SKM-1 treated with dmso at 0.1 percent for 144 hours (cell line): Measurements from ENCODE around the gene CCDC136.

Source experiments
- DNase-seq: peaks from one replicate; lab custom pipeline; 2025; ENCODE audit not compliant: unreplicated experiment; lab: John Stamatoyannopoulos, UW

The CCDC136 gene

GRCh38 chr7:128842674-128843641 lies 51.2 kb downstream of the CCDC136 start:
- no peak for DNase-seq

GRCh38 chr7:128843938-128844621 lies 52.3 kb downstream of the CCDC136 start:
- DNase-seq, result no peak

- no peak for DNase-seq
Measured at GRCh38 chr7:128844777-128845311, 53.1 kb downstream of the CCDC136 start.

GRCh38 chr7:128845475-128845874 lies 53.7 kb downstream of the CCDC136 start:
- DNase-seq, result no peak

GRCh38 chr7:128845987-128846386 lies 54.2 kb downstream of the CCDC136 start:
- no peak for DNase-seq

GRCh38 chr7:128846781-128847444 lies 55.1 kb downstream of the CCDC136 start:
- DNase-seq, result no peak

- no peak for DNase-seq
Measured at GRCh38 chr7:128847721-128848211, 56.0 kb downstream of the CCDC136 start.

- DNase-seq, result no peak
Measured at GRCh38 chr7:128848289-128849155, 56.8 kb downstream of the CCDC136 start.

GRCh38 chr7:128849156-128849515 lies 57.4 kb downstream of the CCDC136 start:
- DNase-seq, result no peak

GRCh38 chr7:128849804-128850490 lies 58.2 kb downstream of the CCDC136 start:
- DNase-seq, result no peak

GRCh38 chr7:128852537-128853254 lies 60.9 kb downstream of the CCDC136 start:
- no peak for DNase-seq

GRCh38 chr7:128853799-128854198 lies 62.0 kb downstream of the CCDC136 start:
- no peak for DNase-seq

GRCh38 chr7:128854396-128854795 lies 62.6 kb downstream of the CCDC136 start:
- DNase-seq, result no peak

GRCh38 chr7:128855559-128855958 lies 63.8 kb downstream of the CCDC136 start:
- no peak for DNase-seq

- no peak for DNase-seq
Measured at GRCh38 chr7:128856001-128856718, 64.4 kb downstream of the CCDC136 start.

- no peak for DNase-seq
Measured at GRCh38 chr7:128858380-128859231, 66.8 kb downstream of the CCDC136 start.
